GM23338 (cell line): ENCODE measurements around the gene RGS16. TPM values are rescaled to one million over a fixed set of nuclear protein-coding genes. Genes with fewer than 3 reads are reported as not detected.
A peak's percentile ranks its signal among the peaks of the same experiment; 100 is the strongest.

Experiments used
- ATAC-seq: fragments of 200-7000 bp; cut with Tn5 transposase; 3 replicates; pipeline ENCODE4 v1.9.1; 2020
- DNase-seq: peaks from one replicate; pipeline ENCODE4 v3.0.0-alpha.2; 2015; ENCODE audit warnings: low spot score
- H2AFZ ChIP-seq: fragments of 200-600 bp; sonication (generic); 2 replicates; pipeline ENCODE4 v1.8.0; 2016; ENCODE audit warnings: antibody characterized with exemption, mild to moderate bottlenecking, moderate library complexity
- H3F3A ChIP-seq: fragments of 200-600 bp; sonication (generic); replicated peaks from 2 replicates; pipeline ENCODE4 v1.8.0; 2017; ENCODE audit warnings: antibody characterized with exemption, mixed run types, low read depth
- H3K27ac ChIP-seq: fragments of 200-600 bp; sonication (generic); 2 replicates; pipeline ENCODE4 v1.6.1; 2016; ENCODE audit warnings: low read depth
- H3K27me3 ChIP-seq: fragments of 200-600 bp; sonication (generic); 2 replicates; pipeline ENCODE4 v1.8.0; 2016; ENCODE audit warnings: mild to moderate bottlenecking, mixed run types, moderate library complexity; ENCODE audit not compliant: insufficient read depth
- H3K36me3 ChIP-seq: fragments of 200-600 bp; sonication (generic); 2 replicates; pipeline ENCODE4 v1.8.0; 2016; ENCODE audit warnings: mild to moderate bottlenecking; ENCODE audit not compliant: insufficient read depth
- H3K4me1 ChIP-seq: fragments of 200-600 bp; sonication (generic); 2 replicates; pipeline ENCODE4 v1.8.0; 2016; ENCODE audit warnings: mild to moderate bottlenecking, moderate library complexity; ENCODE audit not compliant: insufficient read depth
- H3K4me2 ChIP-seq: fragments of 200-600 bp; sonication (generic); 2 replicates; pipeline ENCODE4 v1.7.1; 2017; ENCODE audit warnings: mixed run types
- H3K4me3 ChIP-seq: fragments of 200-600 bp; sonication (generic); 2 replicates; pipeline ENCODE4 v1.6.1; 2016; ENCODE audit warnings: mixed run types
- H3K79me2 ChIP-seq: fragments of 200-600 bp; sonication (generic); replicated peaks from 2 replicates; pipeline ENCODE4 v1.8.0; 2017; ENCODE audit warnings: mild to moderate bottlenecking; ENCODE audit not compliant: insufficient read depth
- H3K9me2 ChIP-seq: fragments of 200-600 bp; sonication (generic); 2 replicates; pipeline ENCODE4 v1.8.0; 2017; ENCODE audit not compliant: insufficient read depth
- H4K20me1 ChIP-seq: fragments of 200-600 bp; sonication (generic); replicated peaks from 2 replicates; pipeline ENCODE4 v1.8.0; 2017; ENCODE audit warnings: mild to moderate bottlenecking; ENCODE audit not compliant: insufficient read depth
- H3K27ac Mint-ChIP-seq: 2 replicates; pipeline ENCODE4 v1.8.0; 2020; ENCODE audit warnings: inconsistent platforms, mild to moderate bottlenecking, moderate library complexity, mixed read lengths
- H3K27me3 Mint-ChIP-seq: 3 replicates; pipeline ENCODE4 v1.8.0; 2022; ENCODE audit warnings: low read depth, mild to moderate bottlenecking, moderate library complexity, mixed read lengths, inconsistent platforms; ENCODE audit not compliant: insufficient read depth, poor library complexity
- H3K36me3 Mint-ChIP-seq: 3 replicates; pipeline ENCODE4 v1.8.0; 2021; ENCODE audit warnings: low read depth, mild to moderate bottlenecking, inconsistent platforms, moderate library complexity, mixed read lengths
- H3K4me1 Mint-ChIP-seq: 3 replicates; pipeline ENCODE4 v1.8.0; 2020; ENCODE audit warnings: mild to moderate bottlenecking, inconsistent platforms, mixed read lengths
- H3K4me3 Mint-ChIP-seq: 3 replicates; pipeline ENCODE4 v1.8.0; 2021; ENCODE audit warnings: moderate library complexity, mild to moderate bottlenecking, inconsistent platforms, mixed read lengths
- H3K9me3 Mint-ChIP-seq: 3 replicates; pipeline ENCODE4 v1.8.0; 2020; ENCODE audit warnings: moderate library complexity, mild to moderate bottlenecking, inconsistent platforms, mixed read lengths
- CREB1 ChIP-seq: fragments of 250-450 bp; sonication (Bioruptor Pico); IDR thresholded peaks from 2 replicates; pipeline ENCODE4 v1.5.0; 2020; ENCODE audit warnings: low read depth, mild to moderate bottlenecking, moderate library complexity
- EZH2 ChIP-seq: fragments of 200-600 bp; sonication (generic); IDR thresholded peaks from one replicate; pipeline ENCODE4 v1.8.0; 2017; ENCODE audit warnings: antibody characterized with exemption, mild to moderate bottlenecking, low read depth; ENCODE audit not compliant: unreplicated experiment
- EZH2phosphoT487 ChIP-seq: fragments of 200-600 bp; sonication (generic); IDR thresholded peaks from one replicate; pipeline ENCODE4 v1.8.1; 2018; ENCODE audit warnings: antibody characterized with exemption; ENCODE audit not compliant: unreplicated experiment
- JUNB ChIP-seq: IDR thresholded peaks from one replicate; pipeline ENCODE4 v1.6.1; 2016; ENCODE audit warnings: antibody characterized with exemption; ENCODE audit not compliant: unreplicated experiment
- NANOG ChIP-seq: IDR thresholded peaks from 2 replicates; pipeline ENCODE4 v1.6.1; 2016; ENCODE audit warnings: antibody characterized with exemption, borderline replicate concordance
- POLR2AphosphoS5 ChIP-seq: IDR thresholded peaks from 2 replicates; pipeline ENCODE4 v1.6.1; 2016; ENCODE audit warnings: antibody characterized with exemption, low read depth
- STAT1 ChIP-seq: IDR thresholded peaks from one replicate; pipeline ENCODE4 v1.6.1; 2016; ENCODE audit warnings: antibody characterized with exemption; ENCODE audit not compliant: unreplicated experiment
- ZNF114 ChIP-seq: fragments of 250-450 bp; sonication (Bioruptor Pico); IDR thresholded peaks from 2 replicates; pipeline ENCODE4 v1.5.0; 2020; ENCODE audit warnings: mild to moderate bottlenecking, moderate library complexity
- ZNF331 ChIP-seq: fragments of 250-450 bp; sonication (Bioruptor Pico); IDR thresholded peaks from 2 replicates; pipeline ENCODE4 v1.5.0; 2020; ENCODE audit warnings: low read depth, mild to moderate bottlenecking, moderate library complexity
- polyA plus RNA-seq: library from polyadenylated mRNA; unstranded; fragments of >200 nt; fragmentation: Nextera tagmentation; extraction: Ambion mirVana; gene quantifications from 2 replicates; pipeline ENCODE4 v1.2.1, GENCODE V29; 2016
- total RNA-seq: library from RNA; depleted of rRNA; stranded (reverse); fragments of >200 nt; shearing (Covaris generic); gene quantifications from 2 replicates; pipeline ENCODE4 v1.2.3, GENCODE V29; 2014
- TF ChIP-seq, protein P1 (sequence below): IDR thresholded peaks from 2 replicates; pipeline ENCODE4 v1.6.1; 2016; ENCODE audit warnings: antibody characterized with exemption
- TF ChIP-seq, protein P2 (sequence below), 2 experiments: fragments of 200-600 bp in 1 of 2; sonication (generic) in 1 of 2; conservative IDR thresholded peaks; 2 replicates each; pipeline versions ENCODE4 v1.5.1 to v1.6.1; 2016 to 2017; ENCODE audit warnings: antibody characterized with exemption in 2 of 2, low read depth in 2 of 2, mild to moderate bottlenecking in 2 of 2, moderate library complexity in 1 of 2

Gene RGS16
- total and polyA plus RNA-seq, 2 experiments from 2014 or later = 15.4 to 31.6 TPM

DNA sequence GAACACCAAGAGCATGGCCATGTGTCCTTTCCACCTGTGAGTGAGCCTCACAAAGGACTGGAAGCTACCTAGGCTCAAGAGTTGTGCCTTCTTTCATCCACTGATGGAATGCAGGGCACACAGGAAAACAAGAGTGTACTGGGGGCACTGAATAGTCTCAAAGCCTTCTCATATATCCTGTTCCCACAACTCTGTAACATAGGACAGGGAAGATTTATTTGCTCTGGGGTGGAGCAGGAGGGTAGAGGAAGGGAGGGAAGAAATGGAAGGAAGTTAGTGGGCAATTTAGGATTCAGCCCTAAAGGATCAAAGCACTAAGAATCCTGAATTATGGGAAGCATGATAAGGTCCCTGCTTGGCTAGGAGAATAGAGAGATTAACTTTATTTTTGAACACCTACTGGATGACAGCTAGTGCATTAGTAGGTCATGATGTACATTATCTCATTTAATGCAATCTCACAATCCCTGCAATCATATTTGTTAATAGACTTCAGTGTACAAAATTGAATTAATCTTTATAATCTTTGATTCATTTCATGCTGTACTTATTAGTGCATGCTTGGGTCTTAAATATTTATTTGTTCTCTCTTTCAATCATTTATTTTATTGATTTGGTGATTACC is 27.0 kb upstream of the RGS16 start:
- Mint-ChIP-seq H3K27ac (no peak overlapping the region), H3K9me3 (no peaks in the 10 kb centered on the region), H3K4me1 (peaks cover 49% of the 10 kb centered on the region), H3K4me3 (no peak overlapping the region), H3K36me3 (no peaks in the 10 kb centered on the region), H3K27me3 (no peaks in the 10 kb centered on the region)
- Histone ChIP-seq H3K4me1 (peaks cover 37% of the 10 kb centered on the region), H3K9me2 (no peaks in the 10 kb centered on the region), H2AFZ (no peak overlapping the region), H3K79me2 (no peaks in the 10 kb centered on the region), H4K20me1 (no peaks in the 10 kb centered on the region), H3K4me3 (no peak overlapping the region), H3F3A (no peaks in the 10 kb centered on the region), H3K36me3 (no peaks in the 10 kb centered on the region), H3K27ac (no peak overlapping the region), H3K27me3 (no peaks in the 10 kb centered on the region), H3K4me2 (peak overlapping the region; percentile 2; the same call in 1 of the 2 replicates)
- ATAC-seq (no peak), DNase-seq (no peak)
- TF ChIP-seq JUNB (no peak), ZNF331 (CRISPR knock-in tag) (no peak), ZNF114 (CRISPR knock-in tag) (no peak), EZH2 (no peak), CREB1 (CRISPR knock-in tag) (no peak), STAT1 (no peak), POLR2AphosphoS5 (no peak), EZH2phosphoT487 (no peak)
- TF ChIP-seq, protein P1, sequence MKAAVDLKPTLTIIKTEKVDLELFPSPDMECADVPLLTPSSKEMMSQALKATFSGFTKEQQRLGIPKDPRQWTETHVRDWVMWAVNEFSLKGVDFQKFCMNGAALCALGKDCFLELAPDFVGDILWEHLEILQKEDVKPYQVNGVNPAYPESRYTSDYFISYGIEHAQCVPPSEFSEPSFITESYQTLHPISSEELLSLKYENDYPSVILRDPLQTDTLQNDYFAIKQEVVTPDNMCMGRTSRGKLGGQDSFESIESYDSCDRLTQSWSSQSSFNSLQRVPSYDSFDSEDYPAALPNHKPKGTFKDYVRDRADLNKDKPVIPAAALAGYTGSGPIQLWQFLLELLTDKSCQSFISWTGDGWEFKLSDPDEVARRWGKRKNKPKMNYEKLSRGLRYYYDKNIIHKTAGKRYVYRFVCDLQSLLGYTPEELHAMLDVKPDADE = no peak
- TF ChIP-seq, protein P2, sequence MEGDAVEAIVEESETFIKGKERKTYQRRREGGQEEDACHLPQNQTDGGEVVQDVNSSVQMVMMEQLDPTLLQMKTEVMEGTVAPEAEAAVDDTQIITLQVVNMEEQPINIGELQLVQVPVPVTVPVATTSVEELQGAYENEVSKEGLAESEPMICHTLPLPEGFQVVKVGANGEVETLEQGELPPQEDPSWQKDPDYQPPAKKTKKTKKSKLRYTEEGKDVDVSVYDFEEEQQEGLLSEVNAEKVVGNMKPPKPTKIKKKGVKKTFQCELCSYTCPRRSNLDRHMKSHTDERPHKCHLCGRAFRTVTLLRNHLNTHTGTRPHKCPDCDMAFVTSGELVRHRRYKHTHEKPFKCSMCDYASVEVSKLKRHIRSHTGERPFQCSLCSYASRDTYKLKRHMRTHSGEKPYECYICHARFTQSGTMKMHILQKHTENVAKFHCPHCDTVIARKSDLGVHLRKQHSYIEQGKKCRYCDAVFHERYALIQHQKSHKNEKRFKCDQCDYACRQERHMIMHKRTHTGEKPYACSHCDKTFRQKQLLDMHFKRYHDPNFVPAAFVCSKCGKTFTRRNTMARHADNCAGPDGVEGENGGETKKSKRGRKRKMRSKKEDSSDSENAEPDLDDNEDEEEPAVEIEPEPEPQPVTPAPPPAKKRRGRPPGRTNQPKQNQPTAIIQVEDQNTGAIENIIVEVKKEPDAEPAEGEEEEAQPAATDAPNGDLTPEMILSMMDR (conservative IDR thresholded peaks at IDR 0.05; ENCODE audit: low read depth in 2 of 2) = no peak

DNA sequence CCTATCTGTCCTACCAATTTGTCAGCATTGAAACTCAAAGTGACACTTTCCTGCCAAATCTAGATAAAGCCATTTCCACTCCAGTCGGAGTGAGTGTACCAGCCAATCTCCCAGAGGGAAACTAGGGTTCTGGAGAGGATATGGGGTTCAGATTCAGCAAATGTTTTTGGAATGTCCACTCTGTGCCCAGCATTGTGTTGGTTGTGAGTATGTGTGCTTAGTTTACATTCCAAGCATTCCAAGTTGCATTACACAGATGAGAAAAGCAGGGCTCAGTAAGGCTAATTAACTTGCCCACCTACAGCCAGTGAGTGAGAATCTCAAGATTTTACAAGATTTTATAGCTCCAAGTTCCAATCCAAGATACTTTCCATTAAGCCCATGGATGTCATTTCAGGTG is 26.4 kb upstream of the RGS16 start:
- Histone ChIP-seq H3K4me2 (peak overlapping the region; percentile 2; the same call in 1 of the 2 replicates), H3K4me1 (peaks cover 43% of the 10 kb centered on the region), H3F3A (no peaks in the 10 kb centered on the region), H3K36me3 (no peaks in the 10 kb centered on the region), H2AFZ (peak overlapping the region; percentile 45; the same call in 1 of the 2 replicates), H3K27me3 (no peaks in the 10 kb centered on the region), H4K20me1 (no peaks in the 10 kb centered on the region), H3K9me2 (no peaks in the 10 kb centered on the region), H3K79me2 (no peaks in the 10 kb centered on the region), H3K4me3 (no peak overlapping the region), H3K27ac (no peak overlapping the region)
- peak; percentile 46 for DNase-seq
- peaks cover 54% of the 10 kb centered on the region for H3K4me1 Mint-ChIP-seq
- H3K27me3 Mint-ChIP-seq = no peaks in the 10 kb centered on the region
- peak overlapping the region; percentile 49; the same call in 1 of the 2 replicates for H3K27ac Mint-ChIP-seq
- no peak for ATAC-seq
- TF ChIP-seq, protein P2 (conservative IDR thresholded peaks at IDR 0.05; ENCODE audit: low read depth in 2 of 2) = no peak
- no peak for TF ChIP-seq NANOG
- TF ChIP-seq JUNB = no peak
- no peak for TF ChIP-seq STAT1
- no peaks in the 10 kb centered on the region for H3K36me3 Mint-ChIP-seq
- no peak overlapping the region for H3K4me3 Mint-ChIP-seq
- H3K9me3 Mint-ChIP-seq = no peaks in the 10 kb centered on the region
